ENCODE measurements around the gene TANK. TPM values are rescaled to one million over a fixed set of nuclear protein-coding genes. Genes with fewer than 3 reads are reported as not detected.
"Not testable (repeated sequence)": the region's sequence is repeated elsewhere in the genome, so short reads cannot be mapped to it uniquely, and the experiment has no call there.

The TANK gene
- total and polyA plus RNA-seq, 2 donors from 2014 or later, result 21.2 to 56.1 TPM

DNA sequence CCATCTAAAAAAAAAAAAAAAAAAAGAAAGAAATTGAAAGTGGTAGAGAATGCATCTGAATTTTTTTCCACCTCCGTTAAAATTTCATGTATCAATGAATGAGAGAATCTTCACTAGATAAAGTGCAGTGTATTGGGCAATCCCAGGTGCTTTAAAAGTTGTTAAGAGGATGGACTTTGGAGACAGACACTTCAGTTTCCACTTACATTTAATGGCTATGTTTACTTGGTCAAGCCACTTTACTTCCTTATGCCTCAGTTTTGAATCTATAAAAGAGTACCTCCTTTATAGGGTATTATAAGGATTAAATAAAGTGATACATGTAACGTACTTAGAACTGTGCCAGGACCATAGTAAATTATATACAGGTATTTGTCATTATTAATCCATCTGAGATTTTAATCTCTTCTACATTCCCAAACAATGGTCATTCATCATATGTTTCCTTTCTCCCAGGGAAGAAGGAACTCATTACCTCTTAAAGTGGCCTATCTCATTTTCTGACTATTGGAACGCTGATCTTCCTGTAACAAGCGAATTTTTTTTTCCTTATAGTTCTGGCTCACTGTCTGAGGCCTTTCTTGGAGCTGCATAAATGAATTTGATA, 29.1 kb upstream of the TANK start:
- Histone ChIP-seq H3K27ac (ENCODE audit: low read depth in 2 of 2, low read length in 2 of 2) (no peak overlapping the region), H3K9me3 (ENCODE audit: control insufficient read depth in 2 of 3, insufficient read depth in 1 of 3, low read length in 3 of 3) (peaks cover 0 to 2% (median 0%) of the 10 kb centered on the region in 3 donors), H3K27me3 (ENCODE audit: control insufficient read depth, insufficient read depth, low read length) (no peaks in the 10 kb centered on the region), H3K4me1 (ENCODE audit: control insufficient read depth in 2 of 3, insufficient read depth in 2 of 3, low read depth in 1 of 3, low read length in 3 of 3) (peaks cover 0 to 13% (median 11%) of the 10 kb centered on the region in 3 donors), H3K36me3 (ENCODE audit: control insufficient read depth in 2 of 3, insufficient read depth in 3 of 3, low read length in 3 of 3) (no peaks in the 10 kb centered on the region), H3K4me3 (ENCODE audit: low read length in 3 of 3) (no peak overlapping the region), H3K9ac (ENCODE audit: low read length in 3 of 3) (no peak overlapping the region)
- intact Hi-C loops (cut with DNase I), result no loop called here
- no peak for DNase-seq
- TF ChIP-seq, protein P1, sequence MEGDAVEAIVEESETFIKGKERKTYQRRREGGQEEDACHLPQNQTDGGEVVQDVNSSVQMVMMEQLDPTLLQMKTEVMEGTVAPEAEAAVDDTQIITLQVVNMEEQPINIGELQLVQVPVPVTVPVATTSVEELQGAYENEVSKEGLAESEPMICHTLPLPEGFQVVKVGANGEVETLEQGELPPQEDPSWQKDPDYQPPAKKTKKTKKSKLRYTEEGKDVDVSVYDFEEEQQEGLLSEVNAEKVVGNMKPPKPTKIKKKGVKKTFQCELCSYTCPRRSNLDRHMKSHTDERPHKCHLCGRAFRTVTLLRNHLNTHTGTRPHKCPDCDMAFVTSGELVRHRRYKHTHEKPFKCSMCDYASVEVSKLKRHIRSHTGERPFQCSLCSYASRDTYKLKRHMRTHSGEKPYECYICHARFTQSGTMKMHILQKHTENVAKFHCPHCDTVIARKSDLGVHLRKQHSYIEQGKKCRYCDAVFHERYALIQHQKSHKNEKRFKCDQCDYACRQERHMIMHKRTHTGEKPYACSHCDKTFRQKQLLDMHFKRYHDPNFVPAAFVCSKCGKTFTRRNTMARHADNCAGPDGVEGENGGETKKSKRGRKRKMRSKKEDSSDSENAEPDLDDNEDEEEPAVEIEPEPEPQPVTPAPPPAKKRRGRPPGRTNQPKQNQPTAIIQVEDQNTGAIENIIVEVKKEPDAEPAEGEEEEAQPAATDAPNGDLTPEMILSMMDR (IDR thresholded peaks at IDR 0.05; ENCODE audit: borderline replicate concordance, extremely low read depth, insufficient read depth), result no peak
- FAIRE-seq, result no peak

DNA sequence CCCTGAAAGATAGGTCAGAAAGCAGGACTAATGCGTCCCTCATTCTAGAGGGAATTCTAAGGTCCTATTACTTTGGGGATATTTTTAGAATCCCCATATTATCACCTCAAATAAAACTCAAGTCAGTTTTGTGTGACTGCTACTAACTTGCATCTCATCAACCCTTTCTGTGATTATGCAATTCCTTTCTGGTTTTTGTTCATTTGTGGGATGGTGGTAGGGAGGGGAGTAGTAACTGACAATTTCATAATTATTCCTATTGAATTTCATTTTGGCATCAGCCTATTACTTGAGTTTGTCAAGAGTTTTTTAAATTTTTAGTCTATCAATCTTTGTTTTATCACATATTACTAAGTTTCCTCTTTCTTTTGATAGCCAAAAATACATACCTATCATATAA, 28.4 kb upstream of the TANK start:
- Histone ChIP-seq H3K27me3 (ENCODE audit: control insufficient read depth, insufficient read depth, low read length) (no peaks in the 10 kb centered on the region), H3K9me3 (ENCODE audit: control insufficient read depth in 2 of 3, insufficient read depth in 1 of 3, low read length in 3 of 3) (peaks cover 0 to 2% (median 0%) of the 10 kb centered on the region in 3 donors), H3K4me1 (ENCODE audit: control insufficient read depth in 2 of 3, insufficient read depth in 2 of 3, low read depth in 1 of 3, low read length in 3 of 3) (peaks cover 0 to 13% (median 11%) of the 10 kb centered on the region in 3 donors), H3K9ac (ENCODE audit: low read length in 3 of 3) (no peak overlapping the region), H3K27ac (ENCODE audit: low read depth in 2 of 2, low read length in 2 of 2) (no peak overlapping the region), H3K36me3 (ENCODE audit: control insufficient read depth in 2 of 3, insufficient read depth in 3 of 3, low read length in 3 of 3) (no peaks in the 10 kb centered on the region), H3K4me3 (ENCODE audit: low read length in 3 of 3) (no peak overlapping the region)
- intact Hi-C loops (cut with DNase I), result no loop called here
- TF ChIP-seq, protein P1 (IDR thresholded peaks at IDR 0.05; ENCODE audit: borderline replicate concordance, extremely low read depth, insufficient read depth), result no peak
- no peak for DNase-seq
- FAIRE-seq, result no peak

DNA sequence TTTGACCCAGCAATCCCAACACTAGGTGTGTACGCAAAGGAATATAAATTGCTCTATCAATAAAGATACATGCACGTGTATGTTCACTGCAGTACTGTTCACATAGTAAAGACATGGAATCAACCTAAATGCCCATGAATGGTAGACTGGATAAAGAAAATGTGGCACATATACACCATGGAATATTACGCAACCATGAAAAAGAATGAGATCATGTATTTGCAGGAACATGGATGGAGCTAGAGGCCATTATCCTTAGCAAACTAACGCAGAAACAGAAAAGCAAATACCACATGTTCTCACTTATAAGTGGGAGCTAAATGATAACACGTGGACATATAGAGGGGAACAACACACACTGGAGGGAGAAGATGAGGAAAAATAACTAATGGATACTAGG, 27.8 kb upstream of the TANK start:
- FAIRE-seq; H3K27ac ChIP-seq (ENCODE audit: low read depth in 2 of 2, low read length in 2 of 2); H3K4me3 ChIP-seq (ENCODE audit: low read length in 3 of 3); intact Hi-C loops (cut with DNase I); H3K9ac ChIP-seq (ENCODE audit: low read length in 3 of 3); DNase-seq; H3K36me3 ChIP-seq (ENCODE audit: control insufficient read depth in 2 of 3, insufficient read depth in 3 of 3, low read length in 3 of 3); H3K27me3 ChIP-seq (ENCODE audit: control insufficient read depth, insufficient read depth, low read length); H3K9me3 ChIP-seq (ENCODE audit: control insufficient read depth in 2 of 3, insufficient read depth in 1 of 3, low read length in 3 of 3): not testable (repeated sequence)
- H3K4me1 ChIP-seq (ENCODE audit: control insufficient read depth in 2 of 3, insufficient read depth in 2 of 3, low read depth in 1 of 3, low read length in 3 of 3), result peaks cover 0 to 13% (median 11%) of the 10 kb centered on the region in 3 donors

DNA sequence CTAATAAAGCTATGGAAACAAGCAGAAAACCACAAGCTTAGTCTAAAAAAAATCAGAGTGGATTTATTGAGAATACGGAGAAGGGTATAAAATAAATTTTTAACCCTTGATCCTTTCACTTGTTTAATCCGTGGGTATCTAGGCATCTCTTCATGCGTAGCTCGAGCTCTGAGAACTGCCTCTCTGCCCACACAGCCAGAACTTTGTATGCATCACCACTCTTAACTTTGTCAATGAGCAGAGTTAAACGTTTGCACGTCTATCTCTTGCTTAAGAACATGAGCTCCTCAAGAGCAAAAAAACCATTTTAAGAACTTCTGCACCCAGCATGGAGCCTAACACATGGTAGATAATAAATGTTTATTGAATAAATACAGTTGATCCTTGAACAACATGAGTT, 26.9 kb upstream of the TANK start:
- H3K9me3 ChIP-seq (ENCODE audit: control insufficient read depth in 2 of 3, insufficient read depth in 1 of 3, low read length in 3 of 3), result peaks cover 0 to 2% (median 0%) of the 10 kb centered on the region in 3 donors
- FAIRE-seq (no peak), DNase-seq (no peak)
- no peak overlapping the region for H3K27ac ChIP-seq (ENCODE audit: low read depth in 2 of 2, low read length in 2 of 2)
- no peaks in the 10 kb centered on the region for H3K36me3 ChIP-seq (ENCODE audit: control insufficient read depth in 2 of 3, insufficient read depth in 3 of 3, low read length in 3 of 3)
- intact Hi-C loops (cut with DNase I), result no loop called here
- no peak overlapping the region for H3K4me3 ChIP-seq (ENCODE audit: low read length in 3 of 3)
- H3K27me3 ChIP-seq (ENCODE audit: control insufficient read depth, insufficient read depth, low read length), result no peaks in the 10 kb centered on the region
- H3K4me1 ChIP-seq (ENCODE audit: control insufficient read depth in 2 of 3, insufficient read depth in 2 of 3, low read depth in 1 of 3, low read length in 3 of 3), result peaks cover 0 to 13% (median 11%) of the 10 kb centered on the region in 3 donors
- TF ChIP-seq, protein P1 (IDR thresholded peaks at IDR 0.05; ENCODE audit: borderline replicate concordance, extremely low read depth, insufficient read depth), result no peak
- H3K9ac ChIP-seq (ENCODE audit: low read length in 3 of 3), result no peak overlapping the region

All from kidney (tissue), 14 donors.